ENCODE data around the gene G2E3. TPM values are rescaled to one million over a fixed set of nuclear protein-coding genes. Genes with fewer than 3 reads are reported as not detected.

The G2E3 gene
- total and polyA plus RNA-seq, 2 of the 13 experiments (the other 11 are each of a cell fraction or from before 2014, with no cell fraction given) = 22.8 to 63.0 TPM

DNA sequence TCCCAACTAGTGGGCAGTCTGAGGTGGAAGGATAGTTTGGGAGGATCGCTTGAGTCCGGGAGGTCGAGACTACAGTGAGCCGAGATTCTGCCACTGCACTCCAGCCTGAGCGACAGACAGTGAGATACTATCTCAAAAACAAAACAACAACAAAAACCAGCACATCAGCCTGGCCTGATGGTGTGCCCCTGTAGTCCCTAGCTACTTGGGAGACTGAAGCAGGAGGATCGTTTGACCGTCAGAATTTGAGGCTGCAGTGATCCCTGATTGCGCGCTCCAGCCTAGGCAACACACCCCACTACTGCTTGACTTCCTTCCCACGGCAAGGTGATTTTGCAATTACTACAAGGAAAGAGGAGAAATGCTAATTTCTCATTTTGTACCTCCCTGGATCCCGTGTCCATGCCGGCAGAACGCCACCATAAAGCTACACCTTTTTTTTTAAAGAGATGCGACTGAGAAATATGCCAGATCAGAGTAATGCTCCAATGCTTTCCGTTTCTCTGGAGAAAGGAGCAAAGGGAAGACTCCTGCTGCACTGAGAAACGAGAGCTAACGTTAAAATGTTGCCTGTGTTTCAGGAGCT lies 62.5 kb downstream of the G2E3 start (continued):
- TF ChIP-seq, protein P1, sequence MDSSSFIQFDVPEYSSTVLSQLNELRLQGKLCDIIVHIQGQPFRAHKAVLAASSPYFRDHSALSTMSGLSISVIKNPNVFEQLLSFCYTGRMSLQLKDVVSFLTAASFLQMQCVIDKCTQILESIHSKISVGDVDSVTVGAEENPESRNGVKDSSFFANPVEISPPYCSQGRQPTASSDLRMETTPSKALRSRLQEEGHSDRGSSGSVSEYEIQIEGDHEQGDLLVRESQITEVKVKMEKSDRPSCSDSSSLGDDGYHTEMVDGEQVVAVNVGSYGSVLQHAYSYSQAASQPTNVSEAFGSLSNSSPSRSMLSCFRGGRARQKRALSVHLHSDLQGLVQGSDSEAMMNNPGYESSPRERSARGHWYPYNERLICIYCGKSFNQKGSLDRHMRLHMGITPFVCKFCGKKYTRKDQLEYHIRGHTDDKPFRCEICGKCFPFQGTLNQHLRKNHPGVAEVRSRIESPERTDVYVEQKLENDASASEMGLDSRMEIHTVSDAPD (CRISPR knock-in tag; IDR thresholded peaks at IDR 0.05) = no peak
- peak; percentile 50; the same call in 1 of the 2 replicates for TF ChIP-seq ATF7-NPFF (CRISPR knock-in tag; IDR thresholded peaks at IDR 0.05; ENCODE audit: low read depth)
- no peak for TF ChIP-seq PHF21A (CRISPR knock-in tag; IDR thresholded peaks at IDR 0.05)
- TF ChIP-seq HOXD1 (CRISPR knock-in tag; IDR thresholded peaks at IDR 0.05) = 0 out of 2 replicates have a peak, but pooled peaks have one; percentile 27
- no peak for TF ChIP-seq NCOA1 (CRISPR knock-in tag; IDR thresholded peaks at IDR 0.05)
- TF ChIP-seq, protein P2, sequence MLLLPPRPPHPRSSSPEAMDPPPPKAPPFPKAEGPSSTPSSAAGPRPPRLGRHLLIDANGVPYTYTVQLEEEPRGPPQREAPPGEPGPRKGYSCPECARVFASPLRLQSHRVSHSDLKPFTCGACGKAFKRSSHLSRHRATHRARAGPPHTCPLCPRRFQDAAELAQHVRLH (CRISPR knock-in tag; IDR thresholded peaks at IDR 0.05; ENCODE audit: borderline replicate concordance, low read depth) = no peak
- no peak for TF ChIP-seq NR3C1 (CRISPR knock-in tag; IDR thresholded peaks at IDR 0.05)
- TF ChIP-seq PAX8 (CRISPR knock-in tag; IDR thresholded peaks at IDR 0.05; ENCODE audit: borderline replicate concordance) = no peak; the same call in 1 of the 2 replicates
- peak; percentile 53; the same call in 1 of the 2 replicates for TF ChIP-seq ZNF501 (CRISPR knock-in tag; IDR thresholded peaks at IDR 0.05)
- TF ChIP-seq EP300 (IDR thresholded peaks at IDR 0.05; ENCODE audit: low read depth in 2 of 2, low read length in 2 of 2) = no peak
- no peak for TF ChIP-seq EP300 (CRISPR knock-in tag; IDR thresholded peaks at IDR 0.05; ENCODE audit: borderline replicate concordance)
- no peak for TF ChIP-seq ZBTB42 (CRISPR knock-in tag; IDR thresholded peaks at IDR 0.05)
- no peak for TF ChIP-seq ZNF773 (CRISPR knock-in tag; IDR thresholded peaks at IDR 0.05; ENCODE audit: borderline replicate concordance)
- peak; percentile 73; the same call in 1 of the 2 replicates for TF ChIP-seq ZNF33A (CRISPR knock-in tag; IDR thresholded peaks at IDR 0.05; ENCODE audit: borderline replicate concordance)
- TF ChIP-seq SP1 (IDR thresholded peaks at IDR 0.05) = no peak
- TF ChIP-seq SP1 (CRISPR knock-in tag; IDR thresholded peaks at IDR 0.05) = no peak; the same call in 1 of the 2 replicates
- TF ChIP-seq ZC3H4 (CRISPR knock-in tag; IDR thresholded peaks at IDR 0.05; ENCODE audit: borderline replicate concordance) = 0 out of 2 replicates have a peak, but pooled peaks have one; percentile 18
- TF ChIP-seq SOX6 (IDR thresholded peaks at IDR 0.05) = no peak
- TF ChIP-seq SOX6 (CRISPR knock-in tag; IDR thresholded peaks at IDR 0.05) = no peak
